ENCODE measurements around the gene PANK2.
"Not testable (repeated sequence)": the region's sequence is repeated elsewhere in the genome, so short reads cannot be mapped to it uniquely, and the experiment has no call there.

PANK2 gene

DNA sequence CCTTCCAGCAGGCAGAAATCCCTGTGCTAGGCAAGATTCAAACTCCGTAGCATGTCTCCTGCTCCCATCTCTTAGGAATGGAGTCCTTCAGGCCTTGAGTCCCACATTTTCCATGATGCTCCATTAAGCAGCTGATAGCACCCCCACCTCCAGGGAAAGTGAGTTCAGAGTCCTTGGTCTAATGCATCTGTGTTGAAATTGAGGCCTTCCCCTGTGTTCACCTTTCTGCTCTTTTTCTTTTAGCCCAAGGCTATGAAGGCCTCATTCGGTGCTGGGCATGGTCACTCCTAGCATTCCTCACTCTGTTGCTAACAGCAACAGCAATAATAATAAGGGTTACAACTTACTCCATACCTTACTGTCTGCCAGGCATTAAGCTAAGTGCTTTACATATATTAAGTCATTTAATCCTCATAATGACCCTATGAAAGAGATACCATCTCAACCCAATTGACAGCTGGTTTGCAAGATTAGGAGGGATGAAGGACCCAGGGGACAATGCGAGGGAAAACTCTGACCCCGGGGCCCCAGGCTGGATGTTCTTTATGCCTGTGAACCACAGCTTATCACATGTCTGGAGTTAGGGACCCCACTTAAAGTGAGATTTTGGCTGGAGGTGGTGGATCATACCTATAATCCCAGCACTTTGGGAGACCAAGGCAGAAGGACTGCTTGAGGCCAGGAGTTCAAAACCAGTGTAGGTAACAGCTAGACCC lies 17.5 kb upstream of the PANK2 start:
- no peak for DNase-seq (ENCODE audit: low spot score)

DNA sequence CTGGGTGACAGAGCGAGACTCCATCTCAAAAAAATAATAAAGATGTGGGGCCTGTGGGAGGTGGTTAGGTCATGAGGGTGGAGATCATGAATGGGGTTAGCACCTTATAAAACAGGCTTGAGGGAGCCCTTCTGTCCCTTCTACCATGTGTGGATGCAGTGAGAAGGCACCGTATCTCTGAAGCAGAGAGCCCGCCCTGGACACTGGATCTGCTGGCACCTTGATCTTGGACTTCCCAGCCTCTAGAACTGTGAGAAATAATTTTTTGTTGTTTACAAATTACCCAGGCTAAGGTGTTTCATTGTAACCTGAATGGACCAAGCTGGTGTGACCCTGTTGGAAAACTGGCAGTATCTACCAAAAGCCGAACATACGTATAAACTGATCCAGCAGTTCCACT lies 15.7 kb upstream of the PANK2 start:
- no peak for DNase-seq (ENCODE audit: low spot score)

DNA sequence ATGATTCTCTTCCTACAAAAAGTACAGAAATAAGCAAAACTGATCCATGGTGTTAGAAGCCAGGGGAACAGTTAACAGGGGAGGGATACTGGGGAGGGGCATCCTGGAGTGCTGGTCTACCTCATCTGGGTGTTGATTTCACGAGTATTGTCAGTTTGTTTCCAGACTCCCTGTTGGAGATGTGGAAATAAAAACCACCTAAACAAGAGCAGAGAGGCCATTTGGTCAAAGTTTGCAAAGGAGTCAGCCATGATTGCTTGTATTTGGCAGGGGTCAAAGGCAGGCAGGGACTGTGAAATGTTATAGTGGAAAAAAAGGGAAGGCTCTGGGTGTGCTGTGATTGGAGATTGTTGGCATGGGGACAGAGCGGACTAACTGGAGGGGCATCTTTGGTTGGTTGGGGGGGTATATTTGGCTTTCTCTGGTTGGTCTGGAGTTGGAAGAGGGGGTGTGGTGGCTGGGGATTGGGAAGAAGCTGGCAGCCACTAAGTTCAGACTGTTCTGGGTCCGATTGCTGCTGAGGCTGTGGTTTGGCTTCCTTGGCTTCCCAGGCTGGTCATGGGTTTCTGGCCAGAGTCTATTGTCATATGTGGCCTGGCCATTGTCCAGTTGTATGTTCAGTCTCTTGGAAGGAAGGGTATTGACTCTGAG lies 14.9 kb upstream of the PANK2 start:
- no peak for DNase-seq (ENCODE audit: low spot score)

DNA sequence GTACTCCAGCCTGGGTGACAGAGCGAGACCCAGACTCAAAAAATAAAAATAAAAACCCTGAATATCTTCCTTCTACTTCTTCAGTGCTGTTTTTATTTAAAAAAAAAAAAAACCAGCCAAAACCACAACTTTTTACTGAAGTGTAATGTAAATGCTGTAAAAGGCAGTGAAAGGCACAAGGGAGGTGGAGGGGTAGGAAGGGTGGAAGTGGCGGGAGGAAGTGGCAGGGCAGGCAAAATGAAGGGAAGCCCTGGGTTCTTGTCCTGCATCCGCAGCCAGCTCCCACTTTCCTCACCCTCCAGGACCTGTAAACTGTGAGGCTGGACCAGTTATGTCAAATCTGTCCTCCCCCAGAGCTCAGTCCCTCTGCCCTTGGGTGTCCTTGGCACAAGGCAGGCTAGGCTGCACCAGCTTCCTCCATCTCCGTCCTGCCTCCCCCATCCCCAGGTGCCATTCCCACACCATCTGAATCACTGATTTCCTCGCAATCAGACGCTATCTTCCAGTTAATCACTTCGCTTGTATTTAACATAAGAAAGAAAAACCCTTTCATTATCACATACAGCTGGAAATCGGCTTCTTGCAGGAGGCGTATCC lies 13.7 kb upstream of the PANK2 start:
- no peak for DNase-seq (ENCODE audit: low spot score)

DNA sequence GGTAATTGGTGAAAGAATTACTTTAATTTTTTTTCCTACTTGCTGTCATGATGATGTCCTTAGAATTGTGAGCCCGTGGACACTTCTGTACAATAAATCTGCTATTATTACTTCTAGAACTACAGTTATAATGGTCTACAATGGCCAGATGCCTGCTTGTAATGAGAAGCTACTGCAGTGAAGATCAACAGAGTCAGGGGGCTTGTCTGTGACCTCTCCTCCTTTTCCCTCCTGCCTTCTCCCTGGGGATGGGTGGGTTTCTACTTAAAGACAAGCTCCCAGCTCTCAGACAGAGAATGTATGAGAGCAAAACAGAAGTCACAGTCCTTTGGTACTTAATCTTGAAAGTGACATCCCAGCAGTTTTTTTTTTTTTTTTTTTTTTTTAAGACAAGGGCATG lies 13.2 kb upstream of the PANK2 start:
- no peak for DNase-seq (ENCODE audit: low spot score)

DNA sequence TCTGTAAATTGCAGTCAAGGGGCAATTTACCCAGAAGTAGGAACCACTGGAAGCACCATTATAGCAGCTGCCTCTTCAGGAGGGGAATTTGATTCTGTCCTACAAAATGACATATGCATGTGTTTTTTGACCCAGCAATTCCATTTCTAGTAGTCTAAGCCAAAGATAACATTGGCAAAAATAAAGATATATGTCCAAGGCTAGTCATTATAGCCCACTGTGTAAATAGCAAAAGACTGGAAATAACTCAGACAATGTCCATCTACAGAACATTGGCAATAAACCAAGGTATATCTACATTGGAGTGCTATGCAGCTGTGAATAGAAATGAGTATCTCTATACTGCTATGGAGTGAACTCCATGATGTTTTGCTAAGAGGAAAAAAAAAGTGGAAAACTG lies 12.5 kb upstream of the PANK2 start:
- DNase-seq (ENCODE audit: low spot score): no peak

DNA sequence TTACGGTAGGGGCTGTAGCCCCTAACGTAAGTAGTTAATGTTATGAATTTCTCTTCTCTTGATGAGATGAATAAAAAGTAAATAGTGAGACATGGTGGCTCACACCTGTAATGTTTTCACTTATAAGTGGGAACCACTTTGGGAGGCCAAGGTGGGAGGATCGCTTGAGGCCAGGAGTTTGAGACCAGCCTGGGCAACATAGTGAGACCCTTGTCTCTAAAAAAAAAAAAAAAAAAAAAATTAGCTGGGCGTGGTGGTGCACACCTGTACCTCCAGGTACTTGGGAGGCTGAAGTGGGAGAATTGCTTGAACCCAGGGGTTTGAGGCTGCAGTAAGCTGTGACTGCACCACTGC lies 10.3 kb upstream of the PANK2 start:
- DNase-seq (ENCODE audit: low spot score): not testable (repeated sequence)

DNA sequence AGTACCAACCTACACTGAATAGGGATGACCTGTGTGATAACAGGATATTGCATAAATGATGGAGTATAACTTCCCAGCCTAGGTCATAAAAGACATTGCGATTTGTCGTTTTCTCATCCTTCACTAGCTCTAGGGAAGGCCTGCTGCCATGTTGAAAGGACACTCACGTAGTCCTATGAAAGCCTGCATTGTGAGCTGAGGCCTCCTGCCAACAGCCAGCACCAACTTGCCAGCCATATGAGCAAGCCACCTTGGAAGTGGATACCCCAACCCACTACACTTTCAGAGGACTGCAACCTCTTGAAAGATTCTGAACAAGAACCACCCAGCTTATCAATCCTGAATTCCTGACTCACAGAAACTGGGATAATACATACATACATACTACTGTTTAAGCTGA lies 3.5 kb upstream of the PANK2 start:
- DNase-seq (ENCODE audit: low spot score): no peak

DNA sequence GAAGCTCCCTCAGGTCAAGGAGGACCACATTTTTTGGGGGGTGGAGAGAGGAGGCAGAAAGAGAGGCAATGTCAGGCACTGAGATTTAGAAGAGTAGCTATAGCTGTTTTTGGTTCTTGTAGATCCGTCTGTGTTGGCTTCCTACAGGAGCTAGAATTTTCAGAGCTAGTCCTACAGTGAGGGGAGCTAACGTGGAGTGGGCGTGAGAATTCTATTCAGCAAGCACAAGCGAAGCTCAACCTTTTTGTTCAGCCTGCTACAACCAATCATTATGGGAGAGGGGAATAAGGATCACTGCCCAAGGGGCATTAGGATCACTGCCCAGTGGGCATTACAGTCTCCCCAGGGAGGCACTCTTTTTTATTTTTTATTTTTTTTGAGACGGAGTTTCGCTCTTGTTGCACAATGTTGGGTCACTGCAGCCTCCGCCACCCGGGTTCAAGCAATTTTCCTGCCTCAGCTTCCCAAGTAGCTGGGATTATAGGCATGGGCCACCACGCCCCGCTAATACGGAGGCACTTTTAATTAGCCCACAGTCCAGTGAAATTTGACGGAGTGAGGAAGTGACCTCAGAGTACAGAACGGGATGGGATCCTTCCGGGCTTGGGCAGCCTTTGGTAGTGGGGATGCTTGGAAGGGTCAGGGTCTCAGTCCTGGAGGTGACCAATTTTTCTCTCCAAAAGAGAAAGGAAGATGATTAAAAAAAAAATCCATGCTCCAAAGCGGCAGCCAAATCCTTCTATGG lies 1.1 kb upstream of the PANK2 start:
- DNase-seq (ENCODE audit: low spot score): no peak

DNA sequence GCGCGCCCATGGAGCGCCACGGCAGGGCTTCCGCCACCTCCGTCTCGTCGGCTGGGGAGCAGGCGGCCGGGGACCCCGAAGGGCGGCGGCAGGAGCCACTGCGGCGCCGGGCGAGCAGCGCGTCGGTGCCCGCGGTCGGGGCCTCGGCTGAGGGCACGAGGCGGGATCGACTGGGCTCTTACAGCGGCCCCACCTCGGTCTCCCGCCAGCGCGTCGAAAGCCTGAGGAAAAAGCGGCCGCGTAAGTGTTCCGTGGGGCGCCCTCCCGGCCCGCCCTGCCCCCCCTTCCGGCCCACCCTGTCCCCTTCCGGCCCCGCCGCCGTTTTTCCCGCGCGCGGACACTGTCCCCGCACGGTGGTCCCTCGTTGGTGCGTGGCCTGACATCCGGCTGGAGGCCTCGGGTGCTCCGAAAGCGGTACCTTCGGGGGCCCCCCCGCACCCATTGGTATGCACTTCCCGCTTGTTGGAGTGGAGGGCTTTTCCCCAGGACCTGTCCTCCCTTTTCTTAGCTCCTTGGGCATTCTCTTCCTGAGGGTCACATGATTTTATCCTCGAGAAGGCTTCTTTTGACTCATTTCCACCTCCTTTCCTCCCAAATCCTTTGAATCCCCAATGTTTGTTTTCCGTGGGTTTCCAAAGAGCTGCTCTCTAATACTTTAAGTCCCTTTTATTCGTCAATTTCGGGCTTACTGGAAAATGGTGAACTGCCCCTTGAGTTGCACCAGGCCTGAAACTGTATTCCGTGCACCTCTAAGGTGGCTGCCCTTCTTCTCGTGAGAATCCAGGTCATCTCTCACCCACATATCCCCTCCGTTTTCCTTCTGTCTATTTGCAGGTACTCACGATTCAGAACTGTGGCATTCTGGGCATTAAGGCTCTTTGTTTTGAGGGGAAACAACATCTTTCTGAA lies 556 bp downstream of the PANK2 start:
- peak; percentile 33 for DNase-seq (ENCODE audit: low spot score)

DNA sequence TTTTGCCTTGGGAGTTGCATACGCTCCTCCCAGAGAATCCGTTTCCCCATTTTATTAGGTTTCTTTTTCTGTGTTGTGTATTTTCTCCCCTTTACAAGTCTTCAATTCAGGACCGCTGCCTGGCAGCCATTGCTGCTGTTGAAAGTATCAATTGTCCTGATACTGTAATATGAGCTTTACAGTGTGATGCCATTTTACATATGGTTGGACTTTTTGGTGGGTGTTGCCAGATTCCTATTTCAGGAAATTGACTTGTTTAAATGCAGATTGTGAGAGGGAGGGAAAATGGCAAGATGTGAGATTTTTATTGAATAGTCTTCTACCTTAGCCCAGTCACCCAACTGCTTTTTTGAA lies 1.2 kb downstream of the PANK2 start:
- DNase-seq (ENCODE audit: low spot score): no peak

DNA sequence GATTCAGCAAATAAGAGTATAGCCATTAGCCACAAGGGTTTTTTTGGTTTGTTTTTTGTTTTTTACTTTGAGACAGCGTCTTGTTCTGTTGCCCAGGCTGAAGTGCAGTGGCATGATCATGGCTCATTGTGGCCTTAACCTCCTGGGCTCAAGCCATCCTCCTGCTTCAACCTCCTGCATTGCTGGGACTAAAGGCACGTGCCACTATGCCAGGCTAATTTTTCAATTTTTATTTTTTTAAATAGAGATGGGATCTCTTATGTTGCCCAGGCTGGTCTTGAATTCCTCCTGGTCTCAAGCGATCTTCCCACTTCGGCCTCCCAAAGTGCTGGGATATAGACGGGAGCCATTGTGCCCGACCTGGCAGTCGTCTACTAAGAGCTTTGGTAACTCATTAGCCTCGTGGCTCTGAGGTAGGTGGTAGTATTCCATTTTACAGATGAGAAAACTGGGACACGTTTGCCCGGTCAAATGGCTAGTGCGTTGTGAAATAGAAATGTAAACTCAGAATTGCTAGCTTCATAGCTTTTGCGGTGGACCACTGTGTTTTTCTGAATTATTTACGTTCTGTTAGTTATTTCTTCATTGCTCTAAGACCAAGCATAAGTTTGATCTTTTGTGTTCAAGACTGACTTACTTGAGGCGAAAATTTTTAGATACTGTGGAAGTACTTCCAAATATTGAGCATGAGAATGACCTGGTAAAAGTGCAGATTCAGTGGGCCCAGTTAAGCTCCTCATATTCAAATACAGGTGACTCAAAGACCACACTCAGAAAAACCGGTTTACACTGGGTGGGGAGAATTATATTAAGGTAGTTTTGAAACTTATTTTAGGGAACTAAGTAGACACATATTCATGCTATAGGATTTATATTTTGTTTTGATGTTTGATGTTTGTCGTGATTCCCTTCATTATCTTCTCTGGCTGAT lies 2.1 kb downstream of the PANK2 start:
- no peak for DNase-seq (ENCODE audit: low spot score)

DNA sequence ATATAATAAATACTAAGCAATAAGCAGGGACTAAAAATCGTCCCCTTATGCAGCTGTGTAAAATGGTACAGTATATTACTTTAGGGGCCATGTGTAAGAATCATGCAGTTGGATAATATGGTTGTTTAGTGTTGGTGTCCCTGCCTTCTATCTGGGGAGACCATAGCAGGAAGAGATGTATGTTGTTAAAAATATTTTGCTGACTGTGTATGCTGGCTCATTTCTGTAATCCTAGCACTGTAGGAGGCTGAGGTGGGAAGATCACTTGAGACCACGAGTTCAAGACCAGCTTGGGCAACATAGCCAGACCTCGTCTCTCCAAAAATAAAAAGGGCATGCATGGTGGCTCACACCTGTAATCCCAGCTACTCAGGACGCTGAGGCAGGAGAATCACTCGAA lies 5.6 kb downstream of the PANK2 start:
- no peak for DNase-seq (ENCODE audit: low spot score)

DNA sequence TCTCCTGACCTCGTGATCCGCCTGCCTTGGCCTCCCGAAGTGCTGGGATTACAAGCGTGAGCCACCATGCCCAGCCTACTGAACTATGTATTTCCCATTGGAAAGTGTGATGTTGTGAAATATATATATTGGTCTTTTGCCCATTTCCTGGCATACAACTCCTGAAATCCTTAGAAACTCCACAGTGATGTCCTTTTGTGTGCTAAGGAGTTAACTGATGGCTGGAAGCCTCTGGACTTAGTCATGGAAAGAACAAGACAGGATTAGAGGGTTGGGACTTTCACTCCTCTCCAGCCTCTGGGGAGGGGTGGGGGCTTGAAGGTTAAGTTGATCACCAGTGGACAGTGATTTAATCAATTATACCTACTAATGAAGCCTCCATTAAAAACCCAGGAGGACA lies 7.1 kb downstream of the PANK2 start:
- DNase-seq (ENCODE audit: low spot score): no peak

DNA sequence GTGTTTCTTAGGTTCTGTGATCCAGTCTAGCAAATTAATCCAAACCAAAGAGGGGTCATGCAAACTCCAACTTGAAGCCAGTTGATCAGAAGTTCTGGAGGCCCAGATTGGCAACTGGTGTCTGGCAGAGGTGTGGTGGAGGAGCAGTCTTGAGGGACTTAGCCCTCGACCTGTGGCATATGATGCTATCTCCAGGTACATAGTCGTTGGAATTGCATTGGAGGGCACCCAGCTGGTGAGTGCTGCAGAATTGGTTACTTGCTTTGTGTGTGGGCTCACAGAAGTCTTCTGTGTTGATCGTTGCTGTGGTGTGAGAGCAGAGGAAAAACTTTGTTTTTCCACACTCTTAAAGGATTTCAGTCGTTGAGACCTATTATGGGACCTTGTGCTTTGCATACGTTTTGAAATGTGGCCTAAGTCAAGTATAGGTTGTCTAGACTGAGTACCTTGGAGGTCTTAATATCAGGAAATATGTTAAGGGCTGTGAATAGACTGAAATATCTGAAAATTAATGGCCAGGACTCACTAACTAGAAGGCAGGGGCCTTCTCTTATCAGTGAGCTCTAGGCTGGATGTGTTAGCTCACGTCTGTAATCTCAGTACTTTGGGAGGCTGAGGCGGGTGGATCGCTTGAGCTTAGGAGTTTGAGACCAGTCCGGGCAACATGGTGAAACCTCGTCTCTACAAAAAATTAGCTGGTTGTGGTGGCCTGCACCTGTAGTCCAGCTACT lies 7.8 kb downstream of the PANK2 start:
- no peak for DNase-seq (ENCODE audit: low spot score)

DNA sequence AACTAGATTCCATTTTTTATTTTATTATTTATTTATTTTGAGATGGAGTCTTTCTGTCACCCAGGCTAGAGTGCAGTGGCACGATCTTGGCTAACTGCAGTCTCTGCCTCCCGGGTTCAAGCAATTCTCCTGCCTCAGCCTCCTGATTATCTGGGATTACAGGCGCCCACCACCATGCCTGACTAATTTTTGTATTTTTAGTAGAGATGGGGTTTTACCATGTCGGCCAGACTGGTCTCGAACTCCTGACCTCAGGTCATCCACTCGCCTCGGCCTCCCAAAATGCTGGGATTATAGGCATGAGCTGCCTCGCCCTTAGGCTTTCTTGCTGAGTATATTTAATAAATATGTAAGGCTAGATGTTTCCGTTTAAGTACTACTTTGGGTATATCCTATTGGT lies 9.0 kb downstream of the PANK2 start:
- DNase-seq (ENCODE audit: low spot score): not testable (repeated sequence)

DNA sequence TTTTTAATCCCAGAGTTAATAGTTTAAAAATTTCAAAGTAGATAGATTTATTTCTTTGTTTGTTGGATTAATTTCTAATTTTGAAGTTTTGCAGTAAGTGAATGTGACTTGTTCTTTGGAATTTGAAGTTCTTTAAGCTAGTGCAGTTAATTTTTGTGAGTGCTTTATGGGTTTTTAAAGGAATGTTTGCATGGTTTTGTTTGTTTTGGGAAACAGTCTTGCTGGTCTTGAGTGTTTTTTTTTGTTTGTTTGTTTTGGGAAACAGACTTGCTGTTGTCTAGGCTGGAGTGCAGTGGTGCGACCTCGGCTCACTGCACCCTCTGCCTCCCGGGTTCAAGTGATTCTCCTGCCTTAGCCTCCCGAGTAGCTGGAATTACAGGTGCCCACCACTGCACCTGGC lies 9.5 kb downstream of the PANK2 start:
- no peak for DNase-seq (ENCODE audit: low spot score)

DNA sequence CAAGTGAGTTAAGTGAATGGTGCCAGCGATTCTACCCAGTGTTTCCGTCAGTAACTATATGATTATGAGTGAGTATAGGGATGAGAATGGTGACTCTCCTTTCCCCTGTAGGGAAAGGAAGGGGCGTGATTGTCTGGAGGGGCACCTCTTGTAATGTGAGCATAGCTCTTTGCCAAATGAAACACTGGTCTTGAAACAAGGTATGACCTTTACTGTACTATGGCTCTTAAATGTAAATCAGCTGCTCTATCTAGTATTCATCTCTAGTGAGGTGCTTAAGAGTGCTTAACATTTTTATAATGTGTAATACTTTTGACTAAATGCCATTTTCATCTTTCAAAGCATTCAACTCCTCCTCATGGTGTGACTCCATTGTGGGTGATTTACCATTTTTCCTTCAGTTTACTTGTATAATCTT lies 11.0 kb downstream of the PANK2 start:
- no peak for DNase-seq (ENCODE audit: low spot score)

DNA sequence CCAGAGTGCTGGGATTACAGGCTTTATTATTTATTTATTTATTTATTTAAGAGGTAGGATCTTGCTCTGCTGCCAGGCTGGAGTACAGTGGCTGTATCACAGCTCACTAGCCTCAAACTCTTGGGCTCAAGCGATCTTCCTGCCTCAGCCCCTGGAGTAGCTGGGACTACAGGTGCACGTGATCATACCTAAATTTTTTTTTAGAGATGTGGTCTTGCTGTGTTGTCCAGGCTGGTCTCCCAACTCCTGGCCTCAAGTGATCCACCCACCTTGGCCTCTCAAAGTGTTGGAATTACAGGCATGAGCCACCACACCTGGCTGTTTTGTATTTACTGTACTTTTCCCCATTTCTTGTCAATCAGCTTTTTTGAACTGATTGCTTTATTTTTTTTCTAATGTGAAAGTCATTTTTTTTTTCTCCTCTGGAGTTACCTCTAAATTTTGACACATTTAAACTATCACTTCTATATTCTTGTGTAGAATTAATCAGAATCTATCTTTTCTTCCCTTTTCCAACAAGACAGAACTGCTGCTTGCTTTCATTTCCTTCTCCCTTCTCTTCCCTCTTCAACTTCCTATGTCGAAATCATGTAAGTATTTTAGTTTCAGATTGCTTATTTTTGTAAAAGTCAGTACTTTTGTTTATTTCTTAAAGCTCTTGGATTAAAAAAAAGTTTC lies 12.0 kb downstream of the PANK2 start:
- no peak for DNase-seq (ENCODE audit: low spot score)
